ENCODE data around the gene QRICH1.

QRICH1 gene

DNA sequence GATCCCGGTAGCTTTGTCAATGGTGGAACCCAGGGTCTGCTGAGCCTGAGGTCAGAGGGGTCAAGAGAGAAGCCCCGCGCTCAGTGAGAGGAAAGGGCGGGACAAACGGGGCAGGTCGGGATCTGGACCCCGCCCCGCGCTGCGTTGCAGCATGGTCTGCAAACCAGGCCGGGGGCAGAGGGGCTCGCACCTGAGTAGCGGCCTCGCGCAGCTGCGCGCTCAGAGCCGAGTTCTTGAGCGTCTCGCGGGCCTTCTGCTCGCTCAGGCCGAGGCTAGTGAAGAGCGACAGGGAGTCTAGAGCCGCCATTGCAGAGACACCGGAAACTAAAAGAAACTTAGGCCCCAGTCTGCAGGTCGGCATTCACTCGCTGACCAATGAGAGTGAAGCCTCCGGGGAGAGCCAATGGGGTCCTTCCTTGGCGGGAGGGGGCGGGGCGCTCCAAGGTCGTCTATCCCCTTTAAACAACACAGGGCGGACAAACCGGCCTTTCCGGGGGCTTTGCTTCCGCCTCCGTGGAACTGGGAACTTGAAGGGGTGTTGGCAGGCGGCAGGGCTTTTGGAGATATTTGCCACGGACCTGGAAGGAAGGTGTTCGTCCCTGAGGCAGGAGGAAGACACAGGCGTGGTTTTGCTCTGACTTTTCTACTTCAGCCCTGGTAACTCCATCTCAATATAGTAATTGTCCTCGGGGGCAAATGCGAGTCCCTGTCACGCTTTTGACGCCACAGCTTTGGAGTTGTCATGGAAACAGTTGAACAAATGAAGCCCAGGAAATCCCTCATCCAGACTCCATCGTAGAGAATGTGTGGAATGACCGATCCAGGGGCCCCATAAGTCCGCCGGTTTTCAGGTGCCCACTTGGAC, 10.8 kb upstream of the QRICH1 start, which contains the start of gene QARS1:
Gene QARS1 (minus strand): TSS at position 331 of the 865 bp plus-strand sequence. CDS start 24 bp downstream, at position 307.
- peak within 1 kb of the TSS; percentile 96 for H3K27ac Mint-ChIP-seq
- intact Hi-C loops (cut with micrococcal nuclease): loop anchor here (1.0 kb wide), 2 partner anchors 10 to 16 kb away; partner anchors contain the start of genes QRICH1 and USP19
- peaks cover 30% of the 10 kb centered on the region for H3K4me1 Mint-ChIP-seq (ENCODE audit: low read depth)
- no peaks in the 10 kb centered on the region for H3K9me3 Mint-ChIP-seq
- H3K27me3 Mint-ChIP-seq: no peaks in the 10 kb centered on the region
- peaks cover 82% of the 10 kb centered on the region for H3K36me3 Mint-ChIP-seq (ENCODE audit: low read depth)
- peak within 1 kb of the TSS; percentile 98 for H3K4me3 Mint-ChIP-seq

GRCh38 chr3:49104052-49104426, 10.2 kb upstream of the QRICH1 start:
- intact Hi-C loops (cut with micrococcal nuclease): loop anchor here (1.0 kb wide), 2 partner anchors 10 to 16 kb away; partner anchors contain the start of genes QRICH1 and USP19
- Mint-ChIP-seq H3K36me3 (ENCODE audit: low read depth) (peaks cover 82% of the 10 kb centered on the region), H3K9me3 (no peaks in the 10 kb centered on the region), H3K27ac (peak overlapping the region; percentile 96), H3K27me3 (no peaks in the 10 kb centered on the region), H3K4me1 (ENCODE audit: low read depth) (peaks cover 30% of the 10 kb centered on the region), H3K4me3 (peak overlapping the region; percentile 98)

DNA sequence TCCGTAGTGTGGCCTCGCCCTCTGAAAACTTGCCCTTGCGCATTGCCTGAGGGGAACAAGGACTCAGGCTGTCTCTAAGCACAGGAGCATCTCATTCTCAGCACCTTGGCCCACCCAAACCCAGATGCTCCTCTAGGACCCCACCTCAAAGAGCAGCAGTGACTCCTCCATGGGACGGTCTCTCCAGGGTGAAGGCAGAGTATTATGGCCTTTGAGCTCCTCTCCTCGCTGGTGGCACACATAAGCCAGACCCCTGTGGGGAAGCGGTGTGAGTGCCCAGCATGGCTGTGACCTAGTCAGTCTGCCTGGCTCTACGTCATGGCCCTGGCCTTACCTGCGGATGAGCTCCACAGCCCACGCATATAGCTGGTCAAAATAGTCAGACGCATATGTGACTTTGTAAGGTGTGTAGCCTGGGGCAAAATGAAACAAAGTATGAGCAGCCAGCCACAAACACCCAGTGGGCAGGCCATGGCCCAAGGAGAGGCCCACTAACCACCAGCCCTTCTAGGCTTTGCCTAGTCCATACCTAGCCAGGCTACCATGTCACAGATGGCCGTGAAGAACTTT, 6.3 kb upstream of the QRICH1 start:
- Mint-ChIP-seq H3K36me3 (ENCODE audit: low read depth) (peaks cover 92% of the 10 kb centered on the region), H3K27ac (no peak overlapping the region), H3K4me3 (no peak overlapping the region), H3K27me3 (no peaks in the 10 kb centered on the region), H3K9me3 (no peaks in the 10 kb centered on the region), H3K4me1 (ENCODE audit: low read depth) (peaks cover 25% of the 10 kb centered on the region)
- intact Hi-C loops (cut with micrococcal nuclease): no loop called here

GRCh38 chr3:49098910-49099630, 5.2 kb upstream of the QRICH1 start:
- H3K4me3 Mint-ChIP-seq: no peak overlapping the region
- H3K36me3 Mint-ChIP-seq (ENCODE audit: low read depth): peaks cover 85% of the 10 kb centered on the region
- no peaks in the 10 kb centered on the region for H3K27me3 Mint-ChIP-seq
- no peaks in the 10 kb centered on the region for H3K9me3 Mint-ChIP-seq
- peaks cover 22% of the 10 kb centered on the region for H3K4me1 Mint-ChIP-seq (ENCODE audit: low read depth)
- no peak overlapping the region for H3K27ac Mint-ChIP-seq
- intact Hi-C loops (cut with micrococcal nuclease): no loop called here

DNA sequence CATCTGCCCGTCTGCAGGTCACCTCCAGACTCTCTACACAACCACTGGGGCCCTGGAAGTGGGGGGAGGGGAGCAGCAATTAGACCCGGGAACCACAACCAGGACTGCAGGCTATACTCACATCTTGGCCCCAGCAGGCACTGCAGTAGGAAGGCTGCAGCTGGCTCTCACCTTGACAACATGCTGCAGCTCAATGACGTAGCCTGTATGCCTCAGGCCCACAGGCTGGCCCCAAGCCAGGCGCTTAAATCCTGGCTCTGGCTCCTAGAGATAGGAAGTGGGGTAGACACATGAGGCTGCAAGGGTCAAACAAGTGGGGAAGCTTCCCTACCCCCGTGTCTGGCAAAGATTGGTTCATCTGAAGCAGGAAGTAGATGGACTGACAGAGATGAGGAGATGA, 4.6 kb upstream of the QRICH1 start:
- intact Hi-C loops (cut with micrococcal nuclease): no loop called here
- H3K27ac Mint-ChIP-seq: no peak overlapping the region
- peaks cover 85% of the 10 kb centered on the region for H3K36me3 Mint-ChIP-seq (ENCODE audit: low read depth)
- H3K27me3 Mint-ChIP-seq: no peaks in the 10 kb centered on the region
- H3K4me1 Mint-ChIP-seq (ENCODE audit: low read depth): peaks cover 16% of the 10 kb centered on the region
- H3K4me3 Mint-ChIP-seq: no peak overlapping the region
- no peaks in the 10 kb centered on the region for H3K9me3 Mint-ChIP-seq

- H3K4me1 Mint-ChIP-seq (ENCODE audit: low read depth): peaks cover 31% of the 10 kb centered on the region
- peak overlapping the region; percentile 98 for H3K27ac Mint-ChIP-seq
- H3K27me3 Mint-ChIP-seq: no peaks in the 10 kb centered on the region
- peaks cover 75% of the 10 kb centered on the region for H3K36me3 Mint-ChIP-seq (ENCODE audit: low read depth)
- intact Hi-C loops (cut with micrococcal nuclease): loop anchor here (5.0 kb wide), 2 partner anchors 66 to 176 kb away; partner anchors contain the start of genes ARIH2 and IMPDH2
- H3K4me3 Mint-ChIP-seq: peak overlapping the region; percentile 92
- no peaks in the 10 kb centered on the region for H3K9me3 Mint-ChIP-seq
Measured at GRCh38 chr3:49092938-49093852, 676 bp downstream of the QRICH1 start.

DNA sequence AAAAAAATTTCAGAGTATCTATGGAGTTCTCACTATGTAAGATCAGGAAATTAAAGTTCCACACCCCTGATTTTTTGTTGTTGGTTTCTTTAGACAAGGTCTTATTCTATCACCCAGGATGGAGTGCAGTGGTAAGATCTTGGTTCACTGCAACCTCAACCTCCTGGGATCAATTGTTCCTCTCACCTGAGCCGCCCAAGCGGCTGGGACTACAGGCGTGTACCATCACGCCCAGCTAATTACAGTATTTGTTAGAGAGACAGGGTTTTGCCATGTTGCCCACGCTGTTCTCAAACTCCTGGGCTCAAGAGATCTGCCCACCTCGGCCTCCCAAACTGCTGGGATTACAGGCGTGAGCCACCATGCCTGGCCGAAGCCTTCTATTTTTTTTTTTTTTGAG, 12.4 kb downstream of the QRICH1 start:
- no peaks in the 10 kb centered on the region for H3K9me3 Mint-ChIP-seq
- peaks cover 5% of the 10 kb centered on the region for H3K4me1 Mint-ChIP-seq (ENCODE audit: low read depth)
- intact Hi-C loops (cut with micrococcal nuclease): no loop called here
- no peak overlapping the region for H3K27ac Mint-ChIP-seq
- no peaks in the 10 kb centered on the region for H3K27me3 Mint-ChIP-seq
- H3K4me3 Mint-ChIP-seq: no peak overlapping the region
- H3K36me3 Mint-ChIP-seq (ENCODE audit: low read depth): peaks cover 58% of the 10 kb centered on the region

GRCh38 chr3:49079270-49079669, 14.6 kb downstream of the QRICH1 start:
- H3K4me1 Mint-ChIP-seq (ENCODE audit: low read depth): no peaks in the 10 kb centered on the region
- no peaks in the 10 kb centered on the region for H3K27me3 Mint-ChIP-seq
- H3K36me3 Mint-ChIP-seq (ENCODE audit: low read depth): peaks cover 62% of the 10 kb centered on the region
- no peak overlapping the region for H3K27ac Mint-ChIP-seq
- intact Hi-C loops (cut with micrococcal nuclease): no loop called here
- H3K9me3 Mint-ChIP-seq: no peaks in the 10 kb centered on the region
- no peak overlapping the region for H3K4me3 Mint-ChIP-seq

GRCh38 chr3:49076646-49077045, 17.2 kb downstream of the QRICH1 start:
- no peak overlapping the region for H3K27ac Mint-ChIP-seq
- no peak overlapping the region for H3K4me3 Mint-ChIP-seq
- no peaks in the 10 kb centered on the region for H3K9me3 Mint-ChIP-seq
- no peaks in the 10 kb centered on the region for H3K27me3 Mint-ChIP-seq
- peaks cover 81% of the 10 kb centered on the region for H3K36me3 Mint-ChIP-seq (ENCODE audit: low read depth)
- no peaks in the 10 kb centered on the region for H3K4me1 Mint-ChIP-seq (ENCODE audit: low read depth)
- intact Hi-C loops (cut with micrococcal nuclease): no loop called here

DNA sequence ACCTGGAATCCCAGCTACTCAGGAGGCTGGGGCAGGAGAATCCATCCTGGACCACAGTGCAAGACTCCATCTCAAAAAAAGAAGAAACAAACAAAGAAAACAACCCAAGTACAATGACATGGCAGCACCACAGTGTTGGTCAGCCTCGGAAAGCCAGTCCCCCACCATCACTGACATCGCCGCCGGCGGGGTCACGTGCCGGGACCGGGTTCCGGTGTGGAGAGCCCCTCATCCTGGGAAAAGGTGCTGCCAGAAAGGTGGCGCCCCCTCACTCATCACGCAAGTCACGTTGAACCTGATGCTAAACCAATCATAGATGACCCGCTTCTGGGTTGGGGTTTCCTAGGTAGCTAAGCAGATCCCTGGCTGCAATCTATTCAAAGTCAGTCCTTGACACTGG, 17.8 kb downstream of the QRICH1 start:
- H3K27me3 Mint-ChIP-seq: no peaks in the 10 kb centered on the region
- H3K4me1 Mint-ChIP-seq (ENCODE audit: low read depth): no peaks in the 10 kb centered on the region
- H3K36me3 Mint-ChIP-seq (ENCODE audit: low read depth): peaks cover 87% of the 10 kb centered on the region
- intact Hi-C loops (cut with micrococcal nuclease): no loop called here
- no peak overlapping the region for H3K27ac Mint-ChIP-seq
- H3K4me3 Mint-ChIP-seq: no peak overlapping the region
- H3K9me3 Mint-ChIP-seq: no peaks in the 10 kb centered on the region

GRCh38 chr3:49058011-49058410, 35.9 kb downstream of the QRICH1 start:
- intact Hi-C loops (cut with micrococcal nuclease): no loop called here
- H3K4me3 Mint-ChIP-seq: no peak overlapping the region
- H3K27me3 Mint-ChIP-seq: no peaks in the 10 kb centered on the region
- no peaks in the 10 kb centered on the region for H3K4me1 Mint-ChIP-seq (ENCODE audit: low read depth)
- no peak overlapping the region for H3K27ac Mint-ChIP-seq
- no peaks in the 10 kb centered on the region for H3K9me3 Mint-ChIP-seq
- peaks cover 95% of the 10 kb centered on the region for H3K36me3 Mint-ChIP-seq (ENCODE audit: low read depth)

GRCh38 chr3:49057268-49057667, 36.6 kb downstream of the QRICH1 start:
- Mint-ChIP-seq H3K27me3 (no peaks in the 10 kb centered on the region), H3K4me3 (no peak overlapping the region), H3K27ac (no peak overlapping the region), H3K4me1 (ENCODE audit: low read depth) (no peaks in the 10 kb centered on the region), H3K9me3 (no peaks in the 10 kb centered on the region), H3K36me3 (ENCODE audit: low read depth) (peaks cover 97% of the 10 kb centered on the region)
- intact Hi-C loops (cut with micrococcal nuclease): no loop called here

GRCh38 chr3:49054344-49054862, 39.5 kb downstream of the QRICH1 start:
- Mint-ChIP-seq H3K27ac (no peak overlapping the region), H3K27me3 (no peaks in the 10 kb centered on the region), H3K4me3 (no peak overlapping the region), H3K4me1 (ENCODE audit: low read depth) (no peaks in the 10 kb centered on the region), H3K36me3 (ENCODE audit: low read depth) (peaks cover 100% of the 10 kb centered on the region), H3K9me3 (no peaks in the 10 kb centered on the region)
- intact Hi-C loops (cut with micrococcal nuclease): no loop called here
